HepG2 (cell line): ENCODE results near the gene SIK3. TPM values are rescaled to one million over a fixed set of nuclear protein-coding genes. Genes with fewer than 3 reads are reported as not detected.
A peak's percentile ranks its signal among the peaks of the same experiment; 100 is the strongest.

Experiments
- ATRX ChIP-seq: sonication (generic); formaldehyde crosslinking; IDR thresholded peaks from 2 replicates; pipeline ENCODE4 v1.4.0; 2020; ENCODE audit warnings: missing genetic modification reagents, borderline replicate concordance
- CBX1 ChIP-seq: IDR thresholded peaks from one replicate; pipeline ENCODE4 v1.6.1; 2016; ENCODE audit warnings: antibody characterized with exemption, low read depth
- ESRRA ChIP-seq: sonication (generic); formaldehyde crosslinking; IDR thresholded peaks from 2 replicates; pipeline ENCODE4 v1.5.1; 2020; ENCODE audit warnings: mild to moderate bottlenecking, low read depth, missing genetic modification reagents
- HOXA5 ChIP-seq: sonication (generic); formaldehyde crosslinking; IDR thresholded peaks from 2 replicates; pipeline ENCODE4 v1.4.0; 2020; ENCODE audit warnings: missing genetic modification reagents
- KDM6A ChIP-seq: IDR thresholded peaks from 2 replicates; pipeline ENCODE4 v1.6.1; 2016; ENCODE audit warnings: low read depth
- MATR3 ChIP-seq: sonication (generic); formaldehyde crosslinking; IDR thresholded peaks from 2 replicates; pipeline ENCODE4 v1.4.0; 2020; ENCODE audit warnings: missing genetic modification reagents
- MBD4 ChIP-seq: IDR thresholded peaks from 2 replicates; pipeline ENCODE4 v1.6.1; 2012; ENCODE audit warnings: low read length, inconsistent platforms, borderline replicate concordance
- MED1 ChIP-seq: sonication (generic); formaldehyde crosslinking; IDR thresholded peaks from 2 replicates; pipeline ENCODE4 v1.4.0; 2020; ENCODE audit warnings: missing genetic modification reagents
- MEF2D ChIP-seq: sonication (generic); formaldehyde crosslinking; IDR thresholded peaks from 2 replicates; pipeline ENCODE4 v1.5.1; 2020; ENCODE audit warnings: mild to moderate bottlenecking, missing genetic modification reagents
- NCOA2 ChIP-seq: sonication (generic); formaldehyde crosslinking; IDR thresholded peaks from 2 replicates; pipeline ENCODE4 v1.8.0; 2022; ENCODE audit warnings: inconsistent platforms
- PHF21A ChIP-seq: sonication (generic); formaldehyde crosslinking; IDR thresholded peaks from 2 replicates; pipeline ENCODE4 v1.5.0; 2020; ENCODE audit warnings: mild to moderate bottlenecking, missing genetic modification reagents
- REL ChIP-seq: sonication (generic); formaldehyde crosslinking; conservative IDR thresholded peaks from 2 replicates; pipeline ENCODE4 v1.8.0; 2022; ENCODE audit warnings: mild to moderate bottlenecking, missing genetic modification reagents, moderate library complexity
- THAP11 ChIP-seq: IDR thresholded peaks from 2 replicates; pipeline ENCODE4 v1.6.1; 2016; ENCODE audit warnings: missing biosample characterization, missing genetic modification reagents
- ZBTB38 ChIP-seq: sonication (generic); formaldehyde crosslinking; IDR thresholded peaks from 2 replicates; pipeline ENCODE4 v1.5.1; 2020; ENCODE audit warnings: mild to moderate bottlenecking, missing genetic modification reagents
- ZNF121 ChIP-seq: sonication (generic); formaldehyde crosslinking; IDR thresholded peaks from 2 replicates; pipeline ENCODE4 v1.5.0; 2020; ENCODE audit warnings: mild to moderate bottlenecking, missing genetic modification reagents
- ZNF207 ChIP-seq: fragments of 450-650 bp; IDR thresholded peaks from 2 replicates; pipeline ENCODE4 v1.6.1; 2016; ENCODE audit warnings: antibody characterized with exemption, borderline replicate concordance
- ZNF24 ChIP-seq: fragments of 450-650 bp; IDR thresholded peaks from 2 replicates; pipeline ENCODE4 v1.6.1; 2017; ENCODE audit warnings: antibody characterized with exemption, mild to moderate bottlenecking
- ZNF616 ChIP-seq: sonication (generic); formaldehyde crosslinking; IDR thresholded peaks from 2 replicates; pipeline ENCODE4 v1.5.0; 2020; ENCODE audit warnings: low read depth, mild to moderate bottlenecking, missing genetic modification reagents
- ZNF710 ChIP-seq: sonication (generic); formaldehyde crosslinking; IDR thresholded peaks from 2 replicates; pipeline ENCODE4 v1.5.0; 2020; ENCODE audit warnings: mild to moderate bottlenecking, missing genetic modification reagents, borderline replicate concordance
- ZNF781 ChIP-seq: sonication (generic); formaldehyde crosslinking; IDR thresholded peaks from 2 replicates; pipeline ENCODE4 v1.5.1; 2020; ENCODE audit warnings: borderline replicate concordance, mild to moderate bottlenecking, missing genetic modification reagents; ENCODE audit errors: not compliant biosample characterization
- ZNF878 ChIP-seq: sonication (generic); formaldehyde crosslinking; IDR thresholded peaks from 2 replicates; pipeline ENCODE4 v1.8.1; 2023; ENCODE audit warnings: mild to moderate bottlenecking, missing genetic modification reagents, moderate library complexity
- polyA plus RNA-seq, 8 experiments: library from polyadenylated mRNA; depleted of rRNA in 3 of 8; stranded (reverse) in 7 of 8; unstranded in 1 of 8; fragments of >200 nt; fragmentation: Illumina TruSeq in 4 of 8; extraction: Trizol in 4 of 8; gene quantifications; 2 replicates each; pipeline versions ENCODE4 v1.2.1 to v1.2.3, GENCODE V29; 2011 to 2016; ENCODE audit warnings: low read depth in 4 of 8, missing spikeins in 1 of 8, mixed read lengths in 1 of 8; ENCODE audit not compliant: insufficient read depth in 1 of 8
- total RNA-seq, 5 experiments: library from RNA; depleted of rRNA; stranded (reverse); fragments of >200 nt; fragmentation: Illumina TruSeq; extraction: Trizol; gene quantifications; 2 replicates each; pipeline ENCODE4 v1.2.3, GENCODE V29; 2016; ENCODE audit warnings: low read depth in 1 of 5
- TF ChIP-seq, protein P1 (sequence below): sonication (generic); formaldehyde crosslinking; IDR thresholded peaks from 2 replicates; pipeline ENCODE4 v1.8.1; 2023; ENCODE audit warnings: missing genetic modification reagents, inconsistent platforms, borderline replicate concordance
- TF ChIP-seq, protein P2 (sequence below): sonication (generic); formaldehyde crosslinking; IDR thresholded peaks from 2 replicates; pipeline ENCODE4 v1.4.0; 2020; ENCODE audit warnings: missing genetic modification reagents, mild to moderate bottlenecking, borderline replicate concordance
- TF ChIP-seq, protein P3 (sequence below): sonication (generic); formaldehyde crosslinking; IDR thresholded peaks from 2 replicates; pipeline ENCODE4 v1.5.0; 2020; ENCODE audit warnings: mild to moderate bottlenecking, missing genetic modification reagents

Gene SIK3
- total and polyA plus RNA-seq, 2 of the 13 experiments (the other 11 are each of a cell fraction or from before 2014, with no cell fraction given): 5.7 to 9.8 TPM

GRCh38 chr11:116808262-116809175 lies 289.7 kb downstream of the SIK3 start (continued):
- TF ChIP-seq MED1: peak; percentile 95
- TF ChIP-seq ZNF207: no peak
- TF ChIP-seq MEF2D (CRISPR knock-in tag): peak; percentile 36
- TF ChIP-seq HOXA5 (CRISPR knock-in tag): peak; percentile 61; the same call in 1 of the 2 replicates
- TF ChIP-seq ZNF781 (CRISPR knock-in tag): no peak
- TF ChIP-seq CBX1: no peak
- TF ChIP-seq ZNF878: no peak
- no peak for TF ChIP-seq REL (CRISPR knock-in tag)
- no peak for TF ChIP-seq ATRX (CRISPR knock-in tag)
- TF ChIP-seq, protein P1, sequence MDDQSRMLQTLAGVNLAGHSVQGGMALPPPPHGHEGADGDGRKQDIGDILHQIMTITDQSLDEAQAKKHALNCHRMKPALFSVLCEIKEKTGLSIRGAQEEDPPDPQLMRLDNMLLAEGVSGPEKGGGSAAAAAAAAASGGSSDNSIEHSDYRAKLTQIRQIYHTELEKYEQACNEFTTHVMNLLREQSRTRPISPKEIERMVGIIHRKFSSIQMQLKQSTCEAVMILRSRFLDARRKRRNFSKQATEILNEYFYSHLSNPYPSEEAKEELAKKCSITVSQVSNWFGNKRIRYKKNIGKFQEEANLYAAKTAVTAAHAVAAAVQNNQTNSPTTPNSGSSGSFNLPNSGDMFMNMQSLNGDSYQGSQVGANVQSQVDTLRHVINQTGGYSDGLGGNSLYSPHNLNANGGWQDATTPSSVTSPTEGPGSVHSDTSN (CRISPR knock-in tag): no peak
- peak; percentile 99 for TF ChIP-seq NCOA2 (CRISPR knock-in tag)
- TF ChIP-seq ZNF24: peak; percentile 34; the same call in 1 of the 2 replicates
- TF ChIP-seq ZNF616 (CRISPR knock-in tag): peak; percentile 12; the same call in 1 of the 2 replicates
- TF ChIP-seq, protein P2, sequence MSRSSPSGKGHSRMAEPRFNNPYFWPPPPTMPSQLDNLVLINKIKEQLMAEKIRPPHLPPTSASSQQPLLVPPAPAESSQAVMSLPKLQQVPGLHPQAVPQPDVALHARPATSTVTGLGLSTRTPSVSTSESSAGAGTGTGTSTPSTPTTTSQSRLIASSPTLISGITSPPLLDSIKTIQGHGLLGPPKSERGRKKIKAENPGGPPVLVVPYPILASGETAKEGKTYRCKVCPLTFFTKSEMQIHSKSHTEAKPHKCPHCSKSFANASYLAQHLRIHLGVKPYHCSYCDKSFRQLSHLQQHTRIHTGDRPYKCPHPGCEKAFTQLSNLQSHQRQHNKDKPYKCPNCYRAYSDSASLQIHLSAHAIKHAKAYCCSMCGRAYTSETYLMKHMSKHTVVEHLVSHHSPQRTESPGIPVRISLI: peak; percentile 48; the same call in 1 of the 2 replicates
- TF ChIP-seq ZBTB38 (CRISPR knock-in tag): no peak
- TF ChIP-seq MBD4: peak; percentile 85; the same call in 1 of the 2 replicates
- peak; percentile 78; the same call in 1 of the 2 replicates for TF ChIP-seq ZNF710 (CRISPR knock-in tag)
- TF ChIP-seq ESRRA (CRISPR knock-in tag): peak; percentile 93
- peak; percentile 94 for TF ChIP-seq PHF21A
- TF ChIP-seq KDM6A (CRISPR knock-in tag): peak; percentile 97
- TF ChIP-seq MATR3: no peak
- peak; percentile 58; the same call in 1 of the 2 replicates for TF ChIP-seq THAP11
- peak; percentile 37; the same call in 1 of the 2 replicates for TF ChIP-seq ZNF121 (CRISPR knock-in tag)
- TF ChIP-seq, protein P3, sequence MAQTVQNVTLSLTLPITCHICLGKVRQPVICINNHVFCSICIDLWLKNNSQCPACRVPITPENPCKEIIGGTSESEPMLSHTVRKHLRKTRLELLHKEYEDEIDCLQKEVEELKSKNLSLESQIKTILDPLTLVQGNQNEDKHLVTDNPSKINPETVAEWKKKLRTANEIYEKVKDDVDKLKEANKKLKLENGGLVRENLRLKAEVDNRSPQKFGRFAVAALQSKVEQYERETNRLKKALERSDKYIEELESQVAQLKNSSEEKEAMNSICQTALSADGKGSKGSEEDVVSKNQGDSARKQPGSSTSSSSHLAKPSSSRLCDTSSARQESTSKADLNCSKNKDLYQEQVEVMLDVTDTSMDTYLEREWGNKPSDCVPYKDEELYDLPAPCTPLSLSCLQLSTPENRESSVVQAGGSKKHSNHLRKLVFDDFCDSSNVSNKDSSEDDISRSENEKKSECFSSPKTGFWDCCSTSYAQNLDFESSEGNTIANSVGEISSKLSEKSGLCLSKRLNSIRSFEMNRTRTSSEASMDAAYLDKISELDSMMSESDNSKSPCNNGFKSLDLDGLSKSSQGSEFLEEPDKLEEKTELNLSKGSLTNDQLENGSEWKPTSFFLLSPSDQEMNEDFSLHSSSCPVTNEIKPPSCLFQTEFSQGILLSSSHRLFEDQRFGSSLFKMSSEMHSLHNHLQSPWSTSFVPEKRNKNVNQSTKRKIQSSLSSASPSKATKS (CRISPR knock-in tag): peak; percentile 90; the same call in 1 of the 2 replicates
